GM19372 (cell line): ENCODE results near the gene FARSB.

Experiments used
- ATAC-seq: cut with Tn5 transposase; IDR thresholded peaks from one replicate; pipeline ENCODE4 v1.9.1; 2021; ENCODE audit warnings: mild to moderate bottlenecking, low read depth, moderate library complexity; ENCODE audit not compliant: unreplicated experiment

Gene FARSB

GRCh38 chr2:222563106-222563718 lies 92.7 kb downstream of the FARSB start:
- no peak for ATAC-seq

- ATAC-seq = peak; percentile 83
Observed at GRCh38 chr2:222561817-222562645, 93.9 kb downstream of the FARSB start.

DNA sequence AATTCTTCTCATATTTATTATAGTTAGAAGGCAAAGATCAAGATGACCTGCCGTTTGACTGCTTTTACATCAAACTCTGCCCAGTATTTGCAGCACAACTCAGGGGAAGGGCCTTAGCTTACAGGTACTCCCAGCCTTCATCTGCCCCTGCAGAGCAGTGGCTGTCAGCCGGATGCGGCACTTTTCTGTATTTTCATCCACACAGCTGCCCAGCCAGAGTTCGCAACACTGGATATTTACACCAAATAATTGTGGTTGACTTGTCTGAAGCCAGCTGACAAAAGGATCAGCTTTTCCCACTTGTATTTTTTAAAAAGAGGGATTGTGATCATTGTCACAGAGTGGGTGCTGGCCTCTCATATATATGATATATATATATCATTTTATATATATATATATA lies 94.7 kb downstream of the FARSB start:
- ATAC-seq = no peak

DNA sequence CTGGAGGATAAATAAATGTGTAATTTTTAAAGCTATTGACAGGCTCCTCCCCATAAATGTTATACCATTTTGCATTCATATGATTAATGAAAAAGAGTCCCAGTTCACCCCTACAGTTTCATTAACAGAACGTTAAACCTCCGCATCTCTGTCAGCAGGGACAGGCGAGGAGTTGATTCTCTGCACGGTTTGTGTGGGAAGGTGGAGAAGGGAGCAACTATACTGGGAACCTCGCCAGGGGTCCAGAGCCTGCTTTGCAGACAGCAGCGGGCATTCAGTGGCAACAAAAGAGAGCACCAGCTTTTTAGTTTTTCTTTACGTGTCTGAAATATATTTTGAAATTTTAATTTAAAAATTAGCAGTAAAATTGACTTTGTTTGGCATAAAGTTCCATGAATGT lies 101.4 kb downstream of the FARSB start:
- no peak for ATAC-seq

DNA sequence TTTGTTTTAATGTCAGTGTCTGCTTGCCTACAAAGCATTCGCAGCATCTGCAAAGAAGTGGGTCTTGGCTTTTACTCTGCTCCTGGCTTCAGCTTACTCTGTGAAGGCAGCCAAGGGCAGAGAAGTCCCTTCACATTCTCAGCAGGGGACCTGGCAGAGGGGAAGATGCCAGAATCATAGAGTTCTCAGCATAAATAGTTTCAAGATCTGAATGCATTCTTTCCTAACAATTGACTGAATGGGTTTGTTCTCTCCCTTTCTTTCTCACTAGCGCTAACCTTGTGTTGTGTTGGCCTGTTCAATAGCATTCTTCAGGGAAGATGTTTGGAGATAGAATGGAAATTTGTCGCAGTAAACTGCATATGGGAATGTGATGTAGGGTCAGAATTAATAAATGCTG lies 106.9 kb downstream of the FARSB start:
- ATAC-seq = no peak

GRCh38 chr2:222547083-222547482 lies 108.8 kb downstream of the FARSB start:
- ATAC-seq = no peak

DNA sequence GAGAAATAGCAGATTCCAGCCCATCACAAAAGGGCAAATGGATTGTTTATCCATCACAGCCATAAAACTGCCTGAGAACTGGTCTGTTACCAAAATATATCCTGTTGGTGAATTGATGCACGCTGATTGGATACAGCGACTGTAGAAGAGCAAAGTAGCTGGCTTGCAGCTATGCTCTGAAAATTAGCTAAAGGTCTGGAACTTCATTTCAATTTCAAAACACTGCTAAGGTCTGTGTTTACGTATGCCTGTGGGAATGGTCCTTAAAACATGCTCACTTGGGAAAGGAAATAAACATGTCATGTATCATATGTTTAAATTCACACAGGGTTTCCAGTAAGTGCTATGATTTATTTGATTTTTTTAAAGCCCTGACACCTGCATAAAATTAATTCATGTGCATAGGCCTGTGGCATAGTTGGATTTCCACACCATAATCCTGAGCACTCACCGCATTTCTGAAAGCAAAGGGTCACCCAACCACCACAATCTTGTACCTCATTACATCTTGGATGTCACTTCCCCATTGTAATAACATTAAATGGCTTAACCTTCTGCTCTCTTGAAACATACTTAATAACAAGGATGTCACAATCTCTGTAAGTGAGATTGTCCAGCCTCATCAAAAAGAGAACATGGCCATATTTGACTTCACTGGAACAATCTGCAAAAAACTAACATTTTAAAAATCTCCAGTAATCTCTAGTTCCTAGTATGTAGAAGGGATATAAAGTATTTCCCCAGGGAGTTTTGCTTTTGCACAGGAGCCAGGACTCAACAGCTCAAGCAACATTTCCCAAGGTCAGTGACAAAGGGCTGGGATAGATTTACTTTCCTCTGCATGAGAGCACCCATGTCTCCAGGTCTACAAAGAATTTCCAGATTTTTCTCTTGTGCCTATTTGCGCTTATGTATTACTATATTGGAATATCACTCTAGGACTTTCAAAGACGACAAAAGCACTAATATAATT lies 109.8 kb downstream of the FARSB start:
- ATAC-seq = no peak

- no peak for ATAC-seq
Observed at GRCh38 chr2:222544661-222545060, 111.2 kb downstream of the FARSB start.

GRCh38 chr2:222538535-222538934 lies 117.4 kb downstream of the FARSB start:
- no peak for ATAC-seq

GRCh38 chr2:222535477-222535876 lies 120.4 kb downstream of the FARSB start:
- no peak for ATAC-seq

DNA sequence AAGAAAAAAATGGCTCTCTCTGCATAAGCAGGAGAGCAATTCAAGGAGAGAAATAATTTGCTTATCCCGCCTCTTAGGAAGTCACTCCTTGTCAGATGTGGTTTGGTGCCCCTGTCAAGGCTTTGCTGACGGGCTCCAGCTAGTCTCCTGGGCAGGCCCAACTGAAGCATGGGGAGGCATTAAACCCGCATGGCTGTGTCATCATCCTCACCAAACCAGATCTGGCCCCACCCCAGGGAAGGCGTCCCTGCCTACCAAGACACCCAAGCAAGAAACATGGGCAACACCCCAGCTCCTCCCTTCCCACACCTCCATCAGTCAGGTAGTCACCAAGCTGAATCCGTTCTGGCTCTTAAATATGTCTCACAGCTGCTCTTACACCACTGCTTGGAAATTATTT lies 123.6 kb downstream of the FARSB start:
- no peak for ATAC-seq

DNA sequence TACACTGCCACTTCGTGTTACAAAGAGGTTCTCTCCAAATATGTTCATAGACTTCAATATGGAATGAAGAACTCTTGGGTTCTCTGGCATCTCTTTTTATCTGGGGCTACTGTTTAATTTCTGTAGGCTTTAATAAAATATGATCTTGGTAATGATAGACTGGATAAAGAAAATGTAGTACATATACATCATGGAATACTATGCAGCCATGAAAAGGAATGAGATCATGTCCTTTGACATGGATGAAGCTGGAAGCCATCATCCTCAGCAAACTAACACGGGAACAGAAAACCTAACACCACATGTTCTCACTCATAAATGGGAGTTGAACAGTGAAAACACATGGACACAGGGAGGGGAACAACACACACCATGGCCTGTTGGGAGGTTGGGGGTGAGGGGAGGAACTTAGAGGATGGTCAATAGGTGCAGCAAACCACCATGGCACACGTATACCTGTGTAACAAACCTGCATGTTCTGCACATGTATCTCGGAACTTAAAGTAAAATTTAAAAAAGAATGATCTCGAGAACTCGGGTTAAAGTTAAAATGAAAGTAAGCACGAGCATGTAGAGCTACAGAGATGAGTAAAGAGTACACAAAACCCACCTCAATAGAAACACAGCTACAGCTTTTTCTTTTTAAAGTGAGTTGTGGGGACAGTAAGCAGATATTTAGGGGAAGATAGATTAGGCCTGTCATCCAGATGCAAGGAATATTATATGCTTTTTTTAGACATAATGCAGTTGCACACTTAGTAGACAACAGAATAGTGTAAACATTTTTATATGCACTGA lies 129.2 kb downstream of the FARSB start:
- no peak for ATAC-seq

GRCh38 chr2:222525811-222526210 lies 130.1 kb downstream of the FARSB start:
- ATAC-seq = no peak

DNA sequence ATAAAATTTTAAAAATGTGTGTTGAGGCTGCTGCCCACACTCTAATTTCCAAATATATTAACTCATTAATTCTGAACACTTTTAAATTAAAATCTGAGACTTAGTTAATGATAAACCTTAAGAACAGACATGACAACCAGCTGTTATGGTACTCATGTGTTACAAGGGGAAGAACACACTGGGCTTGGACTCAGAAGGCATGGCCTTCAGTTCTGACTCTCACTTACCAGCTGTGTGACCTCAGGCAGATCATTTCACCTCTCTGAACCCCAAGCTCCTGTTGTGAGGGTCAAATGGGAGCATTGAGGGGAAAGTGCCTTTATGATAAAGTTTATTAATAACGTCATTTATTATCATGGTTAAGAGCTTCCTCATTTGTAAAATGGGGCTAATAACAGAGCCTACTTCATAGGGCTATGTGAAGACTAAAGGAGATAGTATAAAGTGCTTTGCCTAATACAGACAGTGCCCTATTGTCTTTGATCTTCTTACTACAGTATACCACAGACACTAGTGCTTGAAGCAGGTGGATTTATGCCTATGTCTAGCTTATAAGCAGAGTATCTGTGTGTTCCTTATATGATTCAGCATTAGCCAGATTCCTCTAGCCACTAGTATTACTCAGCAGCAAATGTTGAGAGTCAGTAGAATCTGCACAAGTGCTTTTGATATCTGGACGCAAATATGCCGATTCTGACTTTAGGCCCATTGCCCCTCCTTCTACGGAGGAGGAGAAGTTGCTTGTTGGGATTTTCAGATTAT lies 131.9 kb downstream of the FARSB start:
- ATAC-seq = no peak

DNA sequence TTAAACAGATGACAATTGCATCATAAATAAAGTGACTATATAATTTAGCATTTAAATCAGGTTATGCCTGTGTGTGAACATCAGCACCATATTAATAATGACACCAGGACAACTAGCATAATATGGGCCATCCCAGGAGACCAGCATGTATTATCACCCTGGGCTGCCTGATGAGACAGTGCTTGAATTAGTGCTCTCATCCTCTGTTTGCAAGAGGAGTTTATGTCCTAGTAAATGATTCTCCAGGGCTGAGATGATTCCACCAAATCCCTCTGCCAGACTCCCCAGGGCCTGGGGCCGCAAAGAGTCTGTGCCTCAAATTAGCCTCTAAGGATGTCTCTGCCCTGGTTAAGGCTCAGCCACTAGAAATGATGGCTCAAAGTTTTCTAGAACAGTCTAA lies 133.8 kb downstream of the FARSB start:
- ATAC-seq = no peak

GRCh38 chr2:222521099-222521498 lies 134.8 kb downstream of the FARSB start:
- ATAC-seq = peak; percentile 43
